HepG2 (cell line): Measurements from ENCODE around the gene GATA5. TPM values are rescaled to one million over a fixed set of nuclear protein-coding genes. Genes with fewer than 3 reads are reported as not detected.

Source experiments
- ETV6 ChIP-seq: sonication (generic); formaldehyde crosslinking; conservative IDR thresholded peaks from 2 replicates; pipeline ENCODE4 v1.4.0; 2020; ENCODE audit warnings: missing genetic modification reagents
- FOXM1 ChIP-seq: sonication (generic); formaldehyde crosslinking; IDR thresholded peaks from 2 replicates; pipeline ENCODE4 v1.5.0; 2020; ENCODE audit warnings: missing genetic modification reagents
- GTF3A ChIP-seq: sonication (generic); formaldehyde crosslinking; conservative IDR thresholded peaks from 2 replicates; pipeline ENCODE4 v1.4.0; 2020; ENCODE audit warnings: mild to moderate bottlenecking, missing genetic modification reagents
- KAT7 ChIP-seq: IDR thresholded peaks from 2 replicates; pipeline ENCODE4 v1.6.1; 2018; ENCODE audit warnings: borderline replicate concordance, missing compliant biosample characterization
- KDM3A ChIP-seq: IDR thresholded peaks from 2 replicates; pipeline ENCODE4 v1.6.1; 2018; ENCODE audit warnings: low read depth, missing compliant biosample characterization
- KMT2A ChIP-seq: sonication (generic); formaldehyde crosslinking; IDR thresholded peaks from 2 replicates; pipeline ENCODE4 v1.4.0; 2020; ENCODE audit warnings: missing genetic modification reagents
- MATR3 ChIP-seq: sonication (generic); formaldehyde crosslinking; IDR thresholded peaks from 2 replicates; pipeline ENCODE4 v1.4.0; 2020; ENCODE audit warnings: missing genetic modification reagents
- MTA3 ChIP-seq: sonication (generic); formaldehyde crosslinking; IDR thresholded peaks from 2 replicates; pipeline ENCODE4 v1.4.0; 2020; ENCODE audit warnings: missing genetic modification reagents
- NR1H2 ChIP-seq: sonication (generic); formaldehyde crosslinking; IDR thresholded peaks from 2 replicates; pipeline ENCODE4 v1.8.1; 2022; ENCODE audit warnings: low read depth, missing genetic modification reagents, borderline replicate concordance
- PAX8 ChIP-seq: sonication (generic); formaldehyde crosslinking; IDR thresholded peaks from 2 replicates; pipeline ENCODE4 v1.8.0; 2022; ENCODE audit warnings: mild to moderate bottlenecking, missing genetic modification reagents, borderline replicate concordance
- RARG ChIP-seq: sonication (generic); formaldehyde crosslinking; IDR thresholded peaks from 2 replicates; pipeline ENCODE4 v1.4.0; 2020; ENCODE audit warnings: low read depth, mild to moderate bottlenecking, missing genetic modification reagents
- SATB2 ChIP-seq: sonication (generic); formaldehyde crosslinking; IDR thresholded peaks from 2 replicates; pipeline ENCODE4 v1.5.0; 2020; ENCODE audit warnings: missing genetic modification reagents
- SNAI1 ChIP-seq: sonication (generic); formaldehyde crosslinking; IDR thresholded peaks from 2 replicates; pipeline ENCODE4 v1.5.0; 2020; ENCODE audit warnings: mild to moderate bottlenecking, missing genetic modification reagents, borderline replicate concordance
- SP2 ChIP-seq: sonication (generic); formaldehyde crosslinking; IDR thresholded peaks from 2 replicates; pipeline ENCODE4 v1.5.1; 2020; ENCODE audit warnings: mild to moderate bottlenecking, missing genetic modification reagents
- SPEN ChIP-seq: sonication (generic); formaldehyde crosslinking; IDR thresholded peaks from 2 replicates; pipeline ENCODE4 v1.5.1; 2020; ENCODE audit warnings: low read depth, mild to moderate bottlenecking, missing genetic modification reagents
- ZFP90 ChIP-seq: sonication (generic); formaldehyde crosslinking; IDR thresholded peaks from 2 replicates; pipeline ENCODE4 v1.8.0; 2022; ENCODE audit warnings: missing genetic modification reagents, mild to moderate bottlenecking, inconsistent platforms, borderline replicate concordance
- ZMYM2 ChIP-seq: sonication (generic); formaldehyde crosslinking; IDR thresholded peaks from 2 replicates; pipeline ENCODE4 v1.8.0; 2022; ENCODE audit warnings: mild to moderate bottlenecking, missing genetic modification reagents
- ZNF205 ChIP-seq: IDR thresholded peaks from 2 replicates; pipeline ENCODE4 v1.6.1; 2018; ENCODE audit warnings: missing biosample characterization, missing genetic modification reagents
- ZNF326 ChIP-seq: sonication (generic); formaldehyde crosslinking; IDR thresholded peaks from 2 replicates; pipeline ENCODE4 v1.4.0; 2020; ENCODE audit warnings: missing genetic modification reagents, borderline replicate concordance
- ZNF350 ChIP-seq: sonication (generic); formaldehyde crosslinking; IDR thresholded peaks from 2 replicates; pipeline ENCODE4 v1.4.0; 2020; ENCODE audit warnings: mild to moderate bottlenecking, low read depth, missing genetic modification reagents, borderline replicate concordance
- ZNF574 ChIP-seq: sonication (generic); formaldehyde crosslinking; IDR thresholded peaks from 2 replicates; pipeline ENCODE4 v1.4.0; 2020; ENCODE audit warnings: missing genetic modification reagents
- ZNF687 ChIP-seq: sonication (generic); formaldehyde crosslinking; IDR thresholded peaks from 2 replicates; pipeline ENCODE4 v1.5.1; 2020; ENCODE audit warnings: mild to moderate bottlenecking, missing genetic modification reagents, moderate library complexity
- ZNF777 ChIP-seq: sonication (generic); formaldehyde crosslinking; IDR thresholded peaks from 2 replicates; pipeline ENCODE4 v1.4.0; 2020; ENCODE audit warnings: missing genetic modification reagents
- polyA plus RNA-seq, 8 experiments: library from polyadenylated mRNA; depleted of rRNA in 3 of 8; stranded (reverse) in 7 of 8; unstranded in 1 of 8; fragments of >200 nt; fragmentation: Illumina TruSeq in 4 of 8; extraction: Trizol in 4 of 8; gene quantifications; 2 replicates each; pipeline versions ENCODE4 v1.2.1 to v1.2.3, GENCODE V29; 2011 to 2016; ENCODE audit warnings: low read depth in 4 of 8, missing spikeins in 1 of 8, mixed read lengths in 1 of 8; ENCODE audit not compliant: insufficient read depth in 1 of 8
- total RNA-seq, 5 experiments: library from RNA; depleted of rRNA; stranded (reverse); fragments of >200 nt; fragmentation: Illumina TruSeq; extraction: Trizol; gene quantifications; 2 replicates each; pipeline ENCODE4 v1.2.3, GENCODE V29; 2016; ENCODE audit warnings: low read depth in 1 of 5
- TF ChIP-seq, protein P1 (sequence below), 2 experiments: sonication (generic) in 1 of 2; formaldehyde crosslinking in 1 of 2; IDR thresholded peaks; 2 replicates each; pipeline versions ENCODE4 v1.4.0 to v1.6.1; 2018 to 2020; ENCODE audit warnings: missing genetic modification reagents in 2 of 2, borderline replicate concordance in 1 of 2, low read depth in 1 of 2, mild to moderate bottlenecking in 1 of 2, missing biosample characterization in 1 of 2

GATA5 gene
- total and polyA plus RNA-seq, 2 of the 13 experiments (the other 11 are each of a cell fraction or from before 2014, with no cell fraction given), result 0.12 to 0.20 TPM

- TF ChIP-seq ZNF574 (CRISPR knock-in tag), result peak; percentile 41; the same call in 1 of the 2 replicates
- no peak for TF ChIP-seq RARG (CRISPR knock-in tag)
- TF ChIP-seq ZFP90 (CRISPR knock-in tag), result no peak
- TF ChIP-seq MTA3 (CRISPR knock-in tag), result no peak
- TF ChIP-seq SATB2 (CRISPR knock-in tag), result no peak
- no peak for TF ChIP-seq ZNF326 (CRISPR knock-in tag)
- TF ChIP-seq KDM3A, result no peak
- TF ChIP-seq FOXM1, result 0 out of 2 replicates have a peak, but pooled peaks have one; percentile 18
- no peak for TF ChIP-seq GTF3A (CRISPR knock-in tag)
- TF ChIP-seq ZNF205 (CRISPR knock-in tag), result no peak
- TF ChIP-seq SNAI1 (CRISPR knock-in tag), result no peak
- no peak for TF ChIP-seq KAT7 (CRISPR knock-in tag)
- no peak for TF ChIP-seq KMT2A (CRISPR knock-in tag)
- 0 out of 2 replicates have a peak, but pooled peaks have one; percentile 33 for TF ChIP-seq ZNF350
- no peak for TF ChIP-seq PAX8 (CRISPR knock-in tag)
- peak; percentile 25; the same call in 1 of the 2 replicates for TF ChIP-seq ZNF687 (CRISPR knock-in tag)
- TF ChIP-seq SPEN, result peak; percentile 28; the same call in 1 of the 2 replicates
- TF ChIP-seq MATR3 (CRISPR knock-in tag), result no peak
- no peak for TF ChIP-seq ZNF777
- TF ChIP-seq SP2 (CRISPR knock-in tag), result no peak
- TF ChIP-seq ETV6 (CRISPR knock-in tag), result no peak
- no peak for TF ChIP-seq NR1H2 (CRISPR knock-in tag)
- TF ChIP-seq, protein P1, sequence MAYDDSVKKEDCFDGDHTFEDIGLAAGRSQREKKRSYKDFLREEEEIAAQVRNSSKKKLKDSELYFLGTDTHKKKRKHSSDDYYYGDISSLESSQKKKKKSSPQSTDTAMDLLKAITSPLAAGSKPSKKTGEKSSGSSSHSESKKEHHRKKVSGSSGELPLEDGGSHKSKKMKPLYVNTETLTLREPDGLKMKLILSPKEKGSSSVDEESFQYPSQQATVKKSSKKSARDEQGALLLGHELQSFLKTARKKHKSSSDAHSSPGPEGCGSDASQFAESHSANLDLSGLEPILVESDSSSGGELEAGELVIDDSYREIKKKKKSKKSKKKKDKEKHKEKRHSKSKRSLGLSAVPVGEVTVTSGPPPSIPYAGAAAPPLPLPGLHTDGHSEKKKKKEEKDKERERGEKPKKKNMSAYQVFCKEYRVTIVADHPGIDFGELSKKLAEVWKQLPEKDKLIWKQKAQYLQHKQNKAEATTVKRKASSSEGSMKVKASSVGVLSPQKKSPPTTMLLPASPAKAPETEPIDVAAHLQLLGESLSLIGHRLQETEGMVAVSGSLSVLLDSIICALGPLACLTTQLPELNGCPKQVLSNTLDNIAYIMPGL (CRISPR knock-in tag; IDR thresholded peaks at IDR 0.05; ENCODE audit: borderline replicate concordance in 1 of 2, low read depth in 1 of 2), result no peak
- no peak for TF ChIP-seq ZMYM2 (CRISPR knock-in tag)
These were observed 49.1 kb downstream of the GATA5 start (continued) for GRCh38 chr20:62426699-62427131.
